GM21423 (cell line): ENCODE results near the gene DGCR8.

Source experiments
- ATAC-seq: cut with Tn5 transposase; IDR thresholded peaks from one replicate; pipeline ENCODE4 v1.9.1; 2021; ENCODE audit warnings: mild to moderate bottlenecking, moderate library complexity; ENCODE audit not compliant: unreplicated experiment

DGCR8 gene

DNA sequence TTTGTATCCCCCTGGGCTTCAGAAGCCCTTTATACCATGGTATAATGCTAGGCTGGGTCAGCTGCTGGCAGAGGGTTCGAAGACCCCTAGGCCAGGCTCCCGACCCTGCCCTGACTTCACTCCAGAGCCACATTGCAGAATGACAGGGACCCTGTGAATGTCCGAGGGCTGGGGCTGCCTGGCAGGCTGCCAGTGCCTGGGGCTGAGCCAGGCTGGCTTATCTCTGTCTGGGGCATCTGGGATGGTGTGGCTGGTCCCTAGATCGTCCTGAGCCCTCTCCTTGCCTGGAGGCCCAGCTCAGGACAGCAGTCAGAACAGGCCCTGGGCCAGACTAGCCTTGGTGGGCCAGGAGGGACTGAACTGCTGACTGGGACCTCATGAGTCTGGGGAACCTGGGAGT, 55.2 kb downstream of the DGCR8 start:
- ATAC-seq: no peak

DNA sequence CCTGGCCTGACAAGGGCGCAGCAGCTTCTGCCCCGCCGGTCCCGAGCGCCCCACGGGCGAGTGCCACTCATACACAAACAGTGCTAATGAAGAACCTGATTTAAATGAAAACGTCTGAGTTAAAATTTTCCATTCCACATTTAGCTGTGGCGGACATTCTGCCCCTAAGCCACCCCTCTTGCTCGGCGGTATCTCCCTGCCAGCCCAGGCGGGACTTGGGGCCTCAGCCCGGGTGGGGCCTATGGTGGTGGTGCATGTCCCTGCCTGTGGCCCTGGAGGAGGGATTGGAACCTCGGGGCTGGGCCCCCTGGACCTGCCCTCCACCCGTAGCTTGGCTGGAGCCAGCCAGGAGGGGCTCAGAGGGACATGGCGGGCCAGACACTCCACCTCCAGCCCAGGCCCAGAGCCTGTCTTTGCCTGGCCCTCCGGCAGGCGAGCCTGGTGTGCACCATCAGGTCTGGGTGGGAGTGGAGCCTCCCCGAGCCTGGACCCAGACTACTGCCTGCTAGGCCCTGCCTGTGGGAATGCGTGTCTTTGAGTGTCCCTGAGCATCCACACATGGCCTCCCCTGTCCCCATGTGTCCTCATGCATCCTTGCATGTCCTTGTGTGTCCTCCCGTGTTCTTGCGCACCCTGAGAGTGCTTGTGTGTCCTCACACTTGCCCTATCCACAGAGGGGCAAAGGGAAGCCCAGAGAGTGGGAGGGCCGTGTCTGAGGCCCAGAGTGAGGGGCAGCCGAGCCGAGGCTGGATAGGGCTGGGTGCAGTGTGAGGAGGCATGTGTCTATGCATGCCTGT, 56.0 kb downstream of the DGCR8 start:
- no peak for ATAC-seq

DNA sequence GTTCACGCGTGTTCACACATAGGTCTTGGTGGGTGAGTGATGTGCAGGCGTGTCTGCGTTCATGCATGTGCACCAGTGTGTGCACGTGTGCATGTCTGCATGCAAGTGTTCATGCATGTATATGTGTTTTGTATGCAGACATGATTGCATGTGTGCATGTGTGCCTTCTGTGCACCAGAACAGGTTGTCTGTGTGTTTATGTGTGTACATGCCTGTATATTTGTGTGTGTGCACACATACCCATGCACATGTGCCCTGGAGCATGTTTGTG, 56.5 kb downstream of the DGCR8 start:
- ATAC-seq: no peak

DNA sequence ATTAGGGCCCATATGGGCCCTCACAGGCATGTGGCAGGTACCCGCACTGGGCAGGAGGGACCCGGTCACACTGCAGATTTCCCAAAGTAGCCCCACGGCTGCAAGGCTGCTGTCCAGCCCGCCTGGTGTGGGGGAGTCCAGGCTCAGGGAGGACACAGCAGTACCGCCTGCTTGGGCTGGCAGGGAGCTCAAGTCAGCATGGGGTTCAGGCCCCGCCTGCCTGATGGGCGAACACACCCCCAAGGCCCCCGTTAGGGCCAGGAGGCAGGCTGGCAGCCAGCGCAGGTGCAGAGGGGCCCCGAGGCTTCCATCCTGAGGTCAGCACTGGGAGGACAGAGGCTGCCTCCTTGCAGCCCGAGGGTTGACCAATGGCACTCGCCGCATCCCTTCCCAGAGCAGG, 57.1 kb downstream of the DGCR8 start:
- no peak for ATAC-seq

DNA sequence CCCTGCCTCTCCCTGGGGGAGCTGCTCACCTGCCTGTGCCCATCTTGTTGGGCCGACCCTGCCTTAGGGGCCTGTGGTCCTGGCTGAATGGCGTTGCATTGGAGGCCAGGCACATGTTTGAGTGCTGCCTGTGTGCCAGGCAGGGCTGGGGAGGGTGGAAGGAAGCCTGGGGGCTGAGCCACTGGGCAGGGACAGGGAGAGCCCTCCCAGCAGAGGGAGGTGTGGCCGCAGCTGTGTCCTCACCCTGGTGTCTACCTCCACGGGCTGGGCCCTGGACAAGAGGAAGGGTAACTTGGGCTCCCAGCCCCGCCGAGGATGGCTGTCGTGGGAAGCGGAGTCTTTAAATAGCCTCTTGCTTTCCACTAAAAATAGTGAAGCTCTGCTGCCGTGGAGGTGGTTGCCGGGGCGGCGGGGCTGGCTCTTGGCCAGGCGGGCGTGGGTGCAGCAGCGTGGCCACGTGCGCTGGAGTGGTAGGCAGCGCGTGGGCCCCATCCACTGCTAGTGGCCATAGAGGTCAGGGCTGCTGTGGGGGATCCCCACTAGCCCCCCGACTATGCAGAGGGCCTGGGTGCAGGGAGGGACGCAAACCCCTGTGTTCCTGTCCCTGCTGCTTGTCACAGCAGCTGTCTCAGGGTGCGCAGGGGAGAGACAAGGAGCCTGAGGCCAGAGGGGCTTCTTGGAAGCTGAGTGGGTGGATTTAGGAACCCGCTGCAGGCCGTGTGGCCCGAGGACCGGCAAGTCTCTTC, 57.8 kb downstream of the DGCR8 start:
- ATAC-seq: no peak

DNA sequence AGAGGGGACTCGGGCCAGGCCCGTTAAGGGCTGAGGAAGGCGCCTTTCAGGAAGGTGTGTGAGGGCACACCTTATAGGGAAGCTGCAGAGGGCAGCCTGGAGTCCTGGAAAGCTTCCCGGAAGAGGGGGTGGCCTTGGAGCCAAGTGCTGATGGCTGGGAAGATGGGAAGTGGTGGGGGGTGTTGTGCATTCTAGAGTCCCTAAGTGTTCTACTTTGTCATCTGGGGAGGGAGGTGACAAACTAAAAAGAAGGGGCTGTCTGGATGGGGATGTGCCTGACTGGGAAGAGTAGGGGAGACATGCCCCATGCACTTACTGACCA, 58.3 kb downstream of the DGCR8 start:
- no peak for ATAC-seq

DNA sequence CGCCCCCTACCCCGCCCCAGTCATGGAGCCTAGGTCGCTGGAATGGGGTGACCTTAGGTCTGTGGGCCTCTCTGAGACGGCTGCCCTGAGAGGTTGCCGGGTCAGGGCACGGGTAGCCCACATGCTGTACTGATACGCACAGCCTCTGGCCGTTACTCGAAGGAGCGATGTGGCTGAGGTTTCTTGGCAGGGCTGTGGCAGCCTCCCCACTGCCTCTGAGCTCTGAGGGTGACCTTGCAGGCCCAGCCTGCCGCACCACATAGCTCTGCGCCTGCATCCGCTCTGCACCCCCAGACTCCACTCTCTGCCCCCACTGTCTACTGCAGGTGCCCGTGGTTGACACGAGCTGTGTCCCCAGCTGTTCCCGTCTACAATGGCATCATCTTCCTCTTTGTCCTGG, 58.8 kb downstream of the DGCR8 start:
- ATAC-seq: no peak

DNA sequence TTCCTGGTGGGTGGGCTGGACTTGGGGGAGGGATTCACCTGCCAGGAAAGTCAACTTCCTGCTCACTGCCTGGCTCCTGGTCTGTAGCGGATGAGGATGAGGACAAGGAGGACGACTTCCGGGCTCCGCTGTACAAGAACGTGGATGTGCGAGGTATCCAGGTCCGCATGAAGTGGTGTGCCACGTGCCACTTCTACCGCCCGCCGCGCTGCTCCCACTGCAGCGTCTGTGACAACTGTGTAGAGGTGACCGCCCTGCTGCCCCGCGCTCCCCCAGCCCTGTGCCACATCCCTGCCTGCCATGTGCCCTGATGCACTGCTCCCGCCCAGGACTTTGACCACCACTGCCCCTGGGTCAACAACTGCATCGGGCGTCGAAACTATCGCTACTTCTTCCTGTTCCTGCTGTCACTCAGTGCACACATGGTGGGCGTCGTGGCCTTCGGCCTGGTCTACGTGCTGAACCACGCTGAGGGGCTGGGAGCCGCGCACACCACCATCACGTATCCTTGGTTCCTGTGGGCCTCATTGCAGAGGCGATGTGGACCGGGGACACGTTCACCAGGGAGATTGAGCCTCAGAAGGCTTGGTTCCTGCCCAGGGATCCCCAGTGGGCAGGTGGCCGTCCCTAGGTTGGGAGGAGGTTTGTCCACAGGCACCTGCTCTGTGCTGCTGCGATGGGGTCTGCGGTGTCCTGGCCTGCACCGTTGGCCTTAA, 59.5 kb downstream of the DGCR8 start:
- no peak for ATAC-seq

DNA sequence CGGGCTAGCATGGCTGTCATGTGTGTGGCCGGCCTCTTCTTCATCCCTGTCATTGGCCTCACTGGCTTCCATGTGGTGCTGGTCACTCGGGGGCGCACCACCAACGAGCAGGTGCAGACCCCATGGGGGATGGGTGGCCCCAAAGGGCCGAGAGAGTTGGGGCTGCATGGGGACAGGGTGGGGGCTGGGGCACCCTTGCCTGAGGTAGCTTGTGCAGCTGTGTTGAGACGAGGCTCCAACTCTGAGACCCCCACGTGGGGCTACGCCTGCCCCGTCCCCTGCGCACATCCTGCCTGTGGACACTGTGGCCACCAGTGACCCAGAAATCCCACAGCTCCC, 60.0 kb downstream of the DGCR8 start:
- ATAC-seq: no peak

DNA sequence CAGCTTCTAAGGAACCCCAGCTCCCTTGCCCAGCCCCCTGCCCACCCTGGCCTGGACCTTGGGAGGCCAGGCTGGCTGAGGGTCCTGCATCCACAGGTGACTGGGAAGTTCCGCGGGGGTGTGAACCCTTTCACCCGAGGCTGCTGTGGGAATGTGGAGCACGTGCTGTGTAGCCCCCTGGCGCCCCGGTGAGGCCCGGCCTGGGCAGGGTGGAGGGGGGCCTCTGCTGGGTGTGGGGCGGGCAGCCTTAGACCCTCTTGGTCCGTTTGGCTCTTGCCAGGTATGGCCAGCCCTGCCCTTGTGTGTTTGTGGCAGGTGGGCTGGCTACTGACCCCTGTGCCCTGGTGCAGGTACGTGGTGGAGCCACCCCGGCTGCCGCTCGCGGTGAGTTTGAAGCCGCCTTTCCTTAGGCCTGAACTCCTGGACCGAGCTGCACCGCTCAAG, 60.5 kb downstream of the DGCR8 start:
- ATAC-seq: no peak

DNA sequence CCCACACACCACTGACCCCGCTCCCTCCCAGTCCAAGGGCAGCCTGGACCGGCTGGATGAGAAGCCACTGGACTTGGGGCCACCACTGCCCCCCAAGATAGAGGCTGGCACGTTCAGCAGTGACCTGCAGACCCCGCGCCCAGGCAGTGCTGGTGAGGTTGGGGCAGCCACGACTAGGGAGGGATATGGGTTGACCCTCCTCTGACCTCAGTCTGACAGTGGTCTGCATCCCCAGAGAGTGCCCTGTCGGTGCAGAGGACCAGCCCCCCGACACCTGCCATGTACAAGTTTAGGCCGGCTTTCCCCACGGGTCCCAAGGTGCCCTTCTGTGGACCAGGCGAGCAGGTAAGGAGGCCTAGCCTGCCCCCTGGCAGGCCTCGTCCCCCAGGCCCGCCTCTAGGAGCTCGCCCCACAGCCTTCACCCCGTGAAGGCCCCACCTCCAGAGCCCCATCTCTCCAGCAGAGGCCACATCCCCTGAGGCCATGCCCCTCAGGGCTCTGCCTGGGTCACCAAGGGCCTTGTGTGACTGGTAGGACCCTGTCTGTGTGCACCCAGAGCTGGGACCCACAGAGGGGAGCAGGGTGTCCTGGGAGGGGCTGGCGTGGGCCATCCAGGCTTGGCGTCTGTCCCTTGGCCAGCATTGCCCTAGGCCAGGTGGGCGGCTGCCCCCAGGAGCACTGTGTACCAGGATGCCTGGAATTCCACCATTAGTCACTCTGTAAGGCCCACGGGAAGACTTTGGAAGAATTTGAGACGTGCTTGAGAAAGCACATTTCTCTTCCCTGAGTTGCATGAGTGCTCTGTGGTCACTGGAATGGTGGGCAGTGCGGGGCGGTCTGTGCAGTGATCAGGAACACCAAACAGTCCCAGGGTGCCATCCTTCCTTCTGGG, 61.4 kb downstream of the DGCR8 start:
- ATAC-seq: no peak

DNA sequence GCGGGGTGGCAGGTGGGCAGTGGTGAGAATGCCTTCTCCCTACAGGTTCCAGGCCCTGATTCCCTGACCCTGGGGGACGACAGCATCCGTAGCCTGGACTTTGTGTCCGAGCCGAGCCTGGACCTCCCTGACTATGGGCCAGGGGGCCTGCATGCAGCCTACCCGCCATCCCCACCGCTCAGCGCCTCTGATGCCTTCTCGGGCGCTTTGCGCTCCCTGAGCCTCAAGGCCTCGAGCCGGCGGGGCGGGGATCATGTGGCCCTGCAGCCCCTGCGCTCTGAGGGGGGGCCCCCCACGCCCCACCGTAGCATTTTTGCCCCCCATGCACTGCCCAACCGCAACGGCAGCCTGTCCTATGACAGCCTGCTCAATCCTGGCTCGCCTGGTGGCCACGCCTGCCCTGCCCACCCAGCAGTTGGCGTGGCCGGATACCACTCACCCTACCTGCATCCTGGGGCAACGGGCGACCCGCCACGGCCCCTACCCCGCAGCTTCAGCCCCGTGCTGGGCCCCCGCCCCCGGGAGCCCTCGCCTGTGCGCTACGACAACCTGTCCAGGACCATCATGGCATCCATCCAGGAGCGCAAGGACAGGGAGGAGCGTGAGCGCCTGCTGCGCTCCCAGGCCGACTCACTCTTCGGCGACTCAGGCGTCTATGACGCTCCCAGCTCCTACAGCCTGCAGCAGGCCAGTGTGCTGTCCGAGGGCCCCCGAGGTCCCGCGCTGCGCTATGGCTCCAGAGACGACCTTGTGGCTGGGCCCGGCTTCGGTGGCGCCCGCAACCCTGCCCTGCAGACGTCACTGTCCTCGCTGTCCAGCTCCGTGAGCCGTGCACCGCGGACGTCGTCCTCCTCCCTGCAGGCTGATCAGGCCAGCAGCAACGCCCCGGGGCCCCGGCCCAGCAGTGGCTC, 62.9 kb downstream of the DGCR8 start:
- no peak for ATAC-seq

DNA sequence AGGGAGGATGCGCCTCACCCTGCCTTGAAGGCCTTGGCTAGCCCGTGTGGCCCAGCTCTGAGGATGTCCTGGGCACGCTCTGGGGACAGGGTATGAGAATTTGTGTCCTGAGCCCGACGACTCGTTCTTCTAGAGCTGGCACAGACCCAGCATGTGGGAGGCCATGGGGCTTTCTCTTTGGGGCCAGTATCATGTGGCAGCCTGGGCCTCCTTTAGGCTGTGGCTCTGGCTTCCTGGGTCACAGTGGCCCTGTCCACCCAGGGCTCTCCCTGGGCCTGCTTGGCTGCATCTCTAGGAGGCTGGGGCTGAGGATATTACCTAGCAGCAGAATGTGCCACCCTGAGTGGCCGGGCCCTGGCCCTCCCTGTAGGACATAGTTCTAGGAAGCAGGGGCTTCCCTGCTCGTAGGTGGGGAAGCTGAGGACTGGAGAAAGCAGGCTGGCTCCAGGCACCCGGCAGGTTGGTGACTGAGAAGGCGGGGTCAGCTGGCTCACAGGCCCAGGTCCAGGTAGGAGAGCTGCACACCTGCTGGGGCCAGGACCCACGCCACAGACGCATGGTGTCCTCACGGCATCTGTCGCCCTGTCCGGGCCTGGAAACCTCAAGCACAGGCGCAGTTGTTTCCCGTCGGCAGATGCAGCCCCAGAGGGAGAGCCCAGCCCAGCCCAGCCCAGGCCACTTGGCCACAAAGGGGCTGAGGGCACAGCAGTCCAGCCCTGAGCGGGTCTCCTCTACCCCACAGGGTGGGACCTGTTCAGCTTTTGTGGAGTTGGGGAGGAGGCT, 64.0 kb downstream of the DGCR8 start:
- ATAC-seq: no peak

DNA sequence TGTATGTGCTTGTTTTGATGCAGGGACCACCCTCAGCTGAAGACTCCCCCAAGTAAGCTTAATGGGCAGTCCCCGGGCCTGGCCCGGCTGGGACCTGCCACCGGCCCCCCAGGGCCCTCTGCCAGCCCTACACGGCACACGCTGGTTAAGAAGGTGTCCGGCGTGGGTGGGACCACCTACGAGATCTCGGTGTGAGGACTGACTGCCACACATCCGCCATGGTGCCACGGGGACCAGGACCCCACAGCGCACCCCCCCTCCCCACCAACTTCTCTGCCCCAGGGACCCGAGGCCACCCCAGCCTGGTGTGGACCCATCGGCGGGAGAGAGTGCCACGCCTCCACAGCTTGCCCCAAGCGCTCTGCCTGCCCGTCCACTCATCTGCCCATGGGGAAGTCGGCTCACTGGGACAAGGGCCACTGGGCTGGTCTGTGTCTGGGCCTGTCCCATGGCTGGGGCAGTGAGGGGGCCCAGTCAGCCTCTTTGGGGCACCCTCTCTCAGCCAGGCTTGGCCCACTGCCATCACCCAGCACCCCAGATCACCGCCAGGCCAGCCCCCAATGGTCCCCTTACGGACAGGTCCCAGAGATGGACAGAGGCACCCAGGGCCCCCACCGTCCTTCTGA, 65.3 kb downstream of the DGCR8 start:
- ATAC-seq: no peak

DNA sequence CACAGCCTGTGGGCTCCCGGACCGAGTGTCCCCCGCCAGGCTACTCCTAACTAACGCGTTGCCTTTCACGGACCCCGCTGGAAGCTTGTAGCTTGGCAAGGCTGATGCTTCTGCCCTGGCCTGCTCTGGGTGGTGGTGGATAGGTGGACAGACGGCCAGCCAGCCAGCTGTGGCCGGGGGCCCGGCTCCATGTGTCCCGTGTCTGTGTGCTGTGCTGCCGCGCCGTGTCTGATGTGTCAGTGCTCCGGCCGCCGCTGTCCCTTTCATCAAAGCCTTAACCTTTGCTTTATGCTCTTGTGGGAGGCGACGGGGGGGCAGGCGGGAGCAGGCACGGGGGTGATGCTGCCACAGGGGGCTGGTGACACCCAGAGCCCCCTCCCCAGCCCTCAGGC, 65.8 kb downstream of the DGCR8 start:
- ATAC-seq: no peak

DNA sequence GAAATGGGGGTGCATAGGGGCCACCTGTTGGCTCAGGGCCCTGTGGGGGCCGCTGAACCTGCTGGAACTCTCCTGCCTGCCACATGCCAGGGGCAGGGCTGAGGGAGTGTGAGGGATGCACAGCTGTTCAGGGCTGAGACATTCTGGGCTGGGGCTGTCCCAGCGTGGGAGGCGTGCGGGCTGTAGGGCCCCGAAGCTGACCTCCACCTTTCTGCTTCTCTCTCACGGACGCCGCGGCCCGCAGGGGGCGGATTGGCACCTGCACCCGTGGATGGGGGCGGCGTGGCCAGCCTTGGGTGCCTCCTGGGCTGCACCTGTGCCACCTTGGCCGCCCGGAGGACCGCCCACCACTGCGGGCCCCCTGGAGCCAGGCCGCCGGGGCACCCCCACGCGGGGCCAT, 66.7 kb downstream of the DGCR8 start:
- ATAC-seq: no peak

DNA sequence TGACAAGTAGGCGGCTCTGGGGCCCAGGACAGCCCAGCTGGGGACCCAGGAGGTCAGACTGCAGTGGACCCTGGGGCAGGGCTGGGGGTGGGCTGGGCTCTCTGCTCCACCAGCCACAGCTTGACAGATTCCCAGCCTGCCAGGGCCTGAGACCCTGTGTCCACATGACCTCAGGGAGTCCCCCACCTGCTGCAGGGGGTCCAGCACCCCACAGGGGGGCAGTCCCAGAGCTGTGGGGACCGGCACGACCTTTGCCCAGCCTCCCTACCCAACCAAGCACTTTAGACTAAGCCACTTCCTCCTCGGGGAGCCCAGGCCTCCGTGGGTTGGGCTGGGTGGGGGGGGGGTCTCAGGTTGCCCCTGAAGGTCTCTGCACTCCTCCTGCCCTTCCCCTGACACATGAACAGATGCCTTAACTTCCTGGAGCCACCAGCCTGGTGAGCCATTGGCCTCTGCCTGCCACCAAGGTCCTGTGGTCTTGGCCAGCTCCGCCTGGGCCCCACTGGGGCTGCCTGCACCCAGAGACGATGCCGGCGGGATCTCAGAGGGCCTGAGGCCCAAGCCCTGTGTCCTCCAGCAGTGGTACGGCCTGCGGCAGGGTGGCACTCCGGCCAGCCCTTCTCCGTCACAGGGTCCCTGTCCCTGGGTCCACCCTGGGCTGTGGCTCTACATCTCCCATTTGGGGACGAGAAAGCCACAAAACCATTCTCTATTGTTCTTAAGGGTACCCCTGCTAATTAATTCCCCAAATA, 67.4 kb downstream of the DGCR8 start:
- ATAC-seq: no peak

DNA sequence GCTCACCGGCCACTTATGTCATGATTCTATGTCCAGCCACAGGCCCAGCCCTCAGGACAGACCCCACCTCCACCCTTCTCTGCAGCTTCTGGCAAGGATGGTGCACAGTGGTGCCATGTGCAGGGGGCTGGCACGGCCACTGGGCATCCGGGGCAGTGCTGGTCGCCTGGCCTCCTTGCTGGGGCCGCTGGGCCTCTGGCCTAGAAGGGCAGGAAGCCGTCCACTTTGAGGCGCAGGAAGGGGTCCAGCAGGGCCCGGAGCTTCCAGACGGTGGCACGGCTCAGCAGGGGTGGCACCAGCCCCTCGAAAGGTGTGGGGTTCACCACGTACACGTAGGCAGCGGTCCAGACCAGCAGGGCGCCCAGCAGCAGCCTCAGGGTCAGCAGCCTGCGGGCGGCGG, 68.4 kb downstream of the DGCR8 start:
- no peak for ATAC-seq
